ENCODE data around the gene TRAF6.

- TF ChIP-seq, protein P1, sequence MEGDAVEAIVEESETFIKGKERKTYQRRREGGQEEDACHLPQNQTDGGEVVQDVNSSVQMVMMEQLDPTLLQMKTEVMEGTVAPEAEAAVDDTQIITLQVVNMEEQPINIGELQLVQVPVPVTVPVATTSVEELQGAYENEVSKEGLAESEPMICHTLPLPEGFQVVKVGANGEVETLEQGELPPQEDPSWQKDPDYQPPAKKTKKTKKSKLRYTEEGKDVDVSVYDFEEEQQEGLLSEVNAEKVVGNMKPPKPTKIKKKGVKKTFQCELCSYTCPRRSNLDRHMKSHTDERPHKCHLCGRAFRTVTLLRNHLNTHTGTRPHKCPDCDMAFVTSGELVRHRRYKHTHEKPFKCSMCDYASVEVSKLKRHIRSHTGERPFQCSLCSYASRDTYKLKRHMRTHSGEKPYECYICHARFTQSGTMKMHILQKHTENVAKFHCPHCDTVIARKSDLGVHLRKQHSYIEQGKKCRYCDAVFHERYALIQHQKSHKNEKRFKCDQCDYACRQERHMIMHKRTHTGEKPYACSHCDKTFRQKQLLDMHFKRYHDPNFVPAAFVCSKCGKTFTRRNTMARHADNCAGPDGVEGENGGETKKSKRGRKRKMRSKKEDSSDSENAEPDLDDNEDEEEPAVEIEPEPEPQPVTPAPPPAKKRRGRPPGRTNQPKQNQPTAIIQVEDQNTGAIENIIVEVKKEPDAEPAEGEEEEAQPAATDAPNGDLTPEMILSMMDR (IDR thresholded peaks at IDR 0.05): no peak
- no peak for TF ChIP-seq POLR2A (IDR thresholded peaks at IDR 0.05)
Observed at GRCh38 chr11:36510594-36510942, 496 bp upstream of the TRAF6 start.

Measured in lower leg skin (tissue), 3 donors.